ENCODE measurements around the gene KCNJ8.

The KCNJ8 gene

DNA sequence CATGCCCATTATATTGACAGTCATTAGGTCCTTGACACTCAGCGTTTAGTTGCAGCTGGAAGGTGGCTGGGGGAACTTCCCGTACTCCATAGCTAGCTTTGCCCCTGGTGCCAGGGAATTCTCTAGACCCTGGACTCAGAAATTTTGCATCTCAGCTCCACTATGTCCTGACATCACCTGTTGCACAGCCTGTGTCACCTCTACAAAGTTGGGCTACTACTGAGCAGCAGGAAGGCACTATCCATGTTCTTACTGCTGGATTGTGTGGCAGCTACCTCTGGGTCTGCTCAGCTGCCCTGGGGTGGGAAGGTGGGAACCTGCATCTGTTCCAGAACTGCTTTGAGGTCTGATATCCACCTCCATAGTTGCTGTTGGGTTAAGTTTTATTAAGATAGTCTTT lies 11.0 kb downstream of the KCNJ8 start:
- H3K27ac ChIP-seq (ENCODE audit: poor library complexity, severe bottlenecking), result no peak overlapping the region
- no peak overlapping the region for H3K4me3 ChIP-seq (ENCODE audit: severe bottlenecking)
- no peaks in the 10 kb centered on the region for H3K4me1 ChIP-seq (ENCODE audit: insufficient read depth, poor library complexity, severe bottlenecking)
- no peak for DNase-seq (ENCODE audit: low spot score)
- no peaks in the 10 kb centered on the region for H3K36me3 ChIP-seq (ENCODE audit: low read depth)
- no peak for ATAC-seq (ENCODE audit: low read depth)
- TF ChIP-seq, protein P1, sequence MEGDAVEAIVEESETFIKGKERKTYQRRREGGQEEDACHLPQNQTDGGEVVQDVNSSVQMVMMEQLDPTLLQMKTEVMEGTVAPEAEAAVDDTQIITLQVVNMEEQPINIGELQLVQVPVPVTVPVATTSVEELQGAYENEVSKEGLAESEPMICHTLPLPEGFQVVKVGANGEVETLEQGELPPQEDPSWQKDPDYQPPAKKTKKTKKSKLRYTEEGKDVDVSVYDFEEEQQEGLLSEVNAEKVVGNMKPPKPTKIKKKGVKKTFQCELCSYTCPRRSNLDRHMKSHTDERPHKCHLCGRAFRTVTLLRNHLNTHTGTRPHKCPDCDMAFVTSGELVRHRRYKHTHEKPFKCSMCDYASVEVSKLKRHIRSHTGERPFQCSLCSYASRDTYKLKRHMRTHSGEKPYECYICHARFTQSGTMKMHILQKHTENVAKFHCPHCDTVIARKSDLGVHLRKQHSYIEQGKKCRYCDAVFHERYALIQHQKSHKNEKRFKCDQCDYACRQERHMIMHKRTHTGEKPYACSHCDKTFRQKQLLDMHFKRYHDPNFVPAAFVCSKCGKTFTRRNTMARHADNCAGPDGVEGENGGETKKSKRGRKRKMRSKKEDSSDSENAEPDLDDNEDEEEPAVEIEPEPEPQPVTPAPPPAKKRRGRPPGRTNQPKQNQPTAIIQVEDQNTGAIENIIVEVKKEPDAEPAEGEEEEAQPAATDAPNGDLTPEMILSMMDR (IDR thresholded peaks at IDR 0.05; ENCODE audit: poor library complexity, severe bottlenecking), result no peak
- no peaks in the 10 kb centered on the region for H3K27me3 ChIP-seq (ENCODE audit: insufficient read depth, poor library complexity, severe bottlenecking)
- H3K9me3 ChIP-seq (ENCODE audit: severe bottlenecking), result no peaks in the 10 kb centered on the region

DNA sequence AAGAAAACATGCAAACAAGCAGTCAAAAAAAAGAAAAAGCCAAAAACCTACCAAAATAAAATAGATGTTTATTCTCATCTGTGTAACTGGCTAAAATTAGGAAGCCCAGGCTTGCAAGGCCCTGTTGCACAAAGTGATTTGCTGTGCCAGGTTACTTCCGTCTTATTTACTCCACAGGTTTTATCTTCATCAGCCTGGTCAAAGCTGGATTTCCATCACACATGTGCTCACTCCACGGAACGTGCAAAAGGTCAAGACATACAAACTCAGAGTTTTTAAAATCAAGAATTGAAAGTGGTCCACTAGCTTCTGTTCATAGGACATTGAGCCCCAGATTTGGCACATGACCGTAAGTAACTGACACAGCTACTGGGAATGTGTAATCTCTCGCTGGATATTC lies 14.8 kb downstream of the KCNJ8 start:
- Histone ChIP-seq H3K9me3 (ENCODE audit: severe bottlenecking) (no peaks in the 10 kb centered on the region), H3K27ac (ENCODE audit: poor library complexity, severe bottlenecking) (no peak overlapping the region), H3K4me3 (ENCODE audit: severe bottlenecking) (no peak overlapping the region), H3K36me3 (ENCODE audit: low read depth) (no peaks in the 10 kb centered on the region), H3K4me1 (ENCODE audit: insufficient read depth, poor library complexity, severe bottlenecking) (no peaks in the 10 kb centered on the region), H3K27me3 (ENCODE audit: insufficient read depth, poor library complexity, severe bottlenecking) (no peaks in the 10 kb centered on the region)
- ATAC-seq (ENCODE audit: low read depth) (no peak), DNase-seq (ENCODE audit: low spot score) (no peak)
- TF ChIP-seq, protein P1 (IDR thresholded peaks at IDR 0.05; ENCODE audit: poor library complexity, severe bottlenecking), result no peak

DNA sequence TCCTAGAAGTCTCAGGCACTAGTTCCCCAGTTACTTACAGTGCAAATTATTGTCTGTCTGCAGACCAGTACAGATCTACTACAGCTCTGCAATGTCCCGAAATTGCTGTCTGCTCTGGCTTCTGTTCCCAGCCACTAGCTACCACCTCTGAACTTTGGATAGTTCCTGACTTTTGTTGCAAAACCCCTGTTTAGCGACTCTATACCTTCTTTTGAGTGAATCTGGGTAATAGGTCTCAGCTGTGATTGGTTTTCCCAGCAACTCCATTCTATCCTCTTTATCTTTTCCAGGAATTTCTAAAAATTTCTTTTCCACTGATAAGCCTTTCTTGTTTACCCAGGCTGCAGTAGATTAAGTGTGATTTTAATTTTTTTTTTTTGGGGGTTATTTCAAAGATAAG lies 16.8 kb downstream of the KCNJ8 start:
- Histone ChIP-seq H3K4me3 (ENCODE audit: severe bottlenecking) (no peak overlapping the region), H3K9me3 (ENCODE audit: severe bottlenecking) (no peaks in the 10 kb centered on the region), H3K27ac (ENCODE audit: poor library complexity, severe bottlenecking) (no peak overlapping the region), H3K4me1 (ENCODE audit: insufficient read depth, poor library complexity, severe bottlenecking) (no peaks in the 10 kb centered on the region), H3K27me3 (ENCODE audit: insufficient read depth, poor library complexity, severe bottlenecking) (no peaks in the 10 kb centered on the region), H3K36me3 (ENCODE audit: low read depth) (no peaks in the 10 kb centered on the region)
- DNase-seq (ENCODE audit: low spot score), result no peak
- TF ChIP-seq, protein P1 (IDR thresholded peaks at IDR 0.05; ENCODE audit: poor library complexity, severe bottlenecking), result no peak
- ATAC-seq (ENCODE audit: low read depth), result no peak

DNA sequence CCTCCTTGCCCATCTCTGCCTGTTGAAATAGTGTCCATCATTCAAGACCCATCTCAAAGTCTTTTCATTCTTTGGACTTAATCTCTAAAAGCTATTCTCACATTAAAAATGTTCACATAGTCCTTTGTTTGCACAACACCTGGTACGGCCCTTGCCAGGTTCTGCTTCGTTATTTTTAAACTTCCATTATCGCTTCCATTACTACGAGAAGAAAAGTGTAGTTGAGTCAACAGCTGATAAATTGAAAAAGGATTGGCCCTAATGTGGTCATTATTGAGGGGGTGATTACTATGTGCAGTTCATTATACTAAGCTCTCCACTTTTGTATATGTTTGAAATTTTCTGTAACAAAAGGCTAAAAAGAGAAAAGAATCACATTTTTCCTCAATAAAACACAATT lies 17.8 kb downstream of the KCNJ8 start:
- TF ChIP-seq, protein P1 (IDR thresholded peaks at IDR 0.05; ENCODE audit: poor library complexity, severe bottlenecking), result no peak
- Histone ChIP-seq H3K27me3 (ENCODE audit: insufficient read depth, poor library complexity, severe bottlenecking) (no peaks in the 10 kb centered on the region), H3K27ac (ENCODE audit: poor library complexity, severe bottlenecking) (no peak overlapping the region), H3K36me3 (ENCODE audit: low read depth) (no peaks in the 10 kb centered on the region), H3K4me3 (ENCODE audit: severe bottlenecking) (no peak overlapping the region), H3K9me3 (ENCODE audit: severe bottlenecking) (no peaks in the 10 kb centered on the region), H3K4me1 (ENCODE audit: insufficient read depth, poor library complexity, severe bottlenecking) (no peaks in the 10 kb centered on the region)
- DNase-seq (ENCODE audit: low spot score), result no peak
- no peak for ATAC-seq (ENCODE audit: low read depth)

DNA sequence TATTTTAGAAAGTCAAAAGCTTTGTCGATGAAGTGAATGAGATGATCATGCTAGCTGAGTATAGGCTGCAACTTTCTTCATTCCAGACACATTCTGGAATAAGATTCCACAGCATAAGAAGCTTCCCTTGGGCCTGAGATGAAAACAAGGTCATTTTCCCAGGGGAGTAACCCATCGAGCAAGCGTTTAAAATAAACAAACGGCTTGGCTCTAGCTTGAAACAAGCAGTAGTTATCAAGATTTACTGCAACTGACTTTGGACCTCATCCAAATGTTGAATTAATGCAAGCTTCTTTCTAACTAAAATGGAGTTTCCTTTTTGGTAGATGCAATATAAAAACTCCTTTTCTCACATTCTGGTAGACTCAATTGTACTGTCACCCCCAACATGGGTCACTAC lies 23.0 kb downstream of the KCNJ8 start:
- H3K27ac ChIP-seq (ENCODE audit: poor library complexity, severe bottlenecking), result no peak overlapping the region
- no peaks in the 10 kb centered on the region for H3K27me3 ChIP-seq (ENCODE audit: insufficient read depth, poor library complexity, severe bottlenecking)
- no peaks in the 10 kb centered on the region for H3K9me3 ChIP-seq (ENCODE audit: severe bottlenecking)
- DNase-seq (ENCODE audit: low spot score) (no peak), ATAC-seq (ENCODE audit: low read depth) (no peak)
- no peak overlapping the region for H3K4me3 ChIP-seq (ENCODE audit: severe bottlenecking)
- H3K4me1 ChIP-seq (ENCODE audit: insufficient read depth, poor library complexity, severe bottlenecking), result no peaks in the 10 kb centered on the region
- TF ChIP-seq, protein P1 (IDR thresholded peaks at IDR 0.05; ENCODE audit: poor library complexity, severe bottlenecking), result no peak
- H3K36me3 ChIP-seq (ENCODE audit: low read depth), result no peaks in the 10 kb centered on the region

Data from RWPE2 (cell line).